Natural killer cell (primary cell): ENCODE data around the gene CEP55. TPM values are rescaled to one million over a fixed set of nuclear protein-coding genes. Genes with fewer than 3 reads are reported as not detected.

Experiments used
- ATAC-seq, 3 donors: fragments of 150-1000 bp in 2 of 3; fragments of 200-7000 bp in 1 of 3; cut with Tn5 transposase; 1 replicate in 1 of 3; 2 replicates in 2 of 3; pipeline ENCODE4 v1.10.0; 2021; ENCODE audit warnings: mild to moderate bottlenecking in 2 of 3, moderate library complexity in 2 of 3
- DNase-seq, 2 donors: peaks; one replicate each; pipeline versions ENCODE4 v3.0.0 to v3.0.0-alpha.2; 2013 to 2021; ENCODE audit warnings: mixed read lengths in 1 of 2
- H3K27ac ChIP-seq: one replicate; pipeline ENCODE4 v1.5.1; 2013; ENCODE audit warnings: mild to moderate bottlenecking, low read length
- H3K27me3 ChIP-seq: one replicate; pipeline ENCODE4 v1.6.1; 2013; ENCODE audit warnings: low read length; ENCODE audit not compliant: control insufficient read depth, insufficient read depth
- H3K36me3 ChIP-seq: one replicate; pipeline ENCODE4 v1.6.1; 2013; ENCODE audit warnings: low read length; ENCODE audit not compliant: control insufficient read depth, insufficient read depth
- H3K4me1 ChIP-seq: one replicate; pipeline ENCODE4 v1.6.1; 2013; ENCODE audit warnings: low read length; ENCODE audit not compliant: control insufficient read depth, insufficient read depth
- H3K4me3 ChIP-seq: one replicate; pipeline ENCODE4 v1.5.1; 2013; ENCODE audit warnings: low read length
- H3K9me3 ChIP-seq: one replicate; pipeline ENCODE4 v1.6.1; 2013; ENCODE audit warnings: low read length; ENCODE audit not compliant: control insufficient read depth, insufficient read depth
- H3K27ac Mint-ChIP-seq, 2 donors: one replicate each; pipeline ENCODE4 v1.8.0; 2022; ENCODE audit warnings: mild to moderate bottlenecking in 2 of 2, mixed read lengths in 2 of 2, moderate library complexity in 1 of 2
- H3K27me3 Mint-ChIP-seq, 2 donors: one replicate each; pipeline ENCODE4 v1.8.0; 2022; ENCODE audit warnings: low read depth in 2 of 2, mixed read lengths in 2 of 2
- H3K36me3 Mint-ChIP-seq: one replicate; pipeline ENCODE4 v1.8.0; 2022; ENCODE audit warnings: mixed read lengths
- H3K4me1 Mint-ChIP-seq, 2 donors: one replicate each; pipeline ENCODE4 v1.8.0; 2022; ENCODE audit warnings: mixed read lengths in 2 of 2
- H3K4me3 Mint-ChIP-seq: one replicate; pipeline ENCODE4 v1.8.0; 2022; ENCODE audit warnings: mild to moderate bottlenecking, moderate library complexity, mixed read lengths
- H3K9me3 Mint-ChIP-seq, 2 donors: one replicate each; pipeline ENCODE4 v1.8.0; 2022; ENCODE audit warnings: mixed read lengths in 2 of 2
- WGBS: methylation state at CpG from one replicate; pipeline ENCODE4 v1.1.7; 2013; ENCODE audit warnings: missing lambda C conversion rate; ENCODE audit not compliant: insufficient coverage; 5-methylcytosine and 5-hydroxymethylcytosine counted together
- intact Hi-C: fragments of 100-400 bp; cut with micrococcal nuclease; formaldehyde crosslinking; loops from one replicate; pipeline ENCODE4 v1.14.2; 2022
- total RNA-seq, 4 donors: library from RNA; stranded (reverse); fragments of 120-200 nt in 1 of 4; gene quantifications; one replicate each; pipeline versions ENCODE4 v1.2.3 to v1.2.4, GENCODE V29; 2013 to 2022
- TF ChIP-seq, protein P1 (sequence below): fragments of 200-600 bp; IDR thresholded peaks from one replicate; pipeline ENCODE4 v1.8.0; 2022; ENCODE audit warnings: antibody characterized with exemption

The CEP55 gene
- total RNA-seq, 3 donors from 2014 or later (not counting 1 experiment from before 2014, with no cell fraction given) = 0.35 to 0.85 (median 0.50) TPM

DNA sequence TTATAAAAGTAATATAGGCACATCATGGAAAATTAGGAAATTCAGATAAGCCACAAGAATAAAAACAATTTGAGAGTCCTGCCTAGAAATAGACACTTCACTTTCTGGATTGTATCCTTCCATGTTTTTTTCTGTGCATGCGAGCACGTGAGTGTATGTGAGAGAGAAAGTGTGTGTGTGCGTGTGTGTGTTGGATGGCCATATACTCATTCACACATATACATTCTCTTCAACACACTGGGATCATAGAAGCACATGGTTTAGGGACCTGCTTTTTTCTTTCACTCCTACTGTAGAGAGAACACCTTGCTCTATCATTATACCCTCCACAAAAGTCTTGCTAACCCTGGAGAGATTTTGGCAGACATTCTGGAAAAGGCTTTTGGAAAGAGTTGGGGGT, 77.5 kb downstream of the CEP55 start:
- TF ChIP-seq, protein P1, sequence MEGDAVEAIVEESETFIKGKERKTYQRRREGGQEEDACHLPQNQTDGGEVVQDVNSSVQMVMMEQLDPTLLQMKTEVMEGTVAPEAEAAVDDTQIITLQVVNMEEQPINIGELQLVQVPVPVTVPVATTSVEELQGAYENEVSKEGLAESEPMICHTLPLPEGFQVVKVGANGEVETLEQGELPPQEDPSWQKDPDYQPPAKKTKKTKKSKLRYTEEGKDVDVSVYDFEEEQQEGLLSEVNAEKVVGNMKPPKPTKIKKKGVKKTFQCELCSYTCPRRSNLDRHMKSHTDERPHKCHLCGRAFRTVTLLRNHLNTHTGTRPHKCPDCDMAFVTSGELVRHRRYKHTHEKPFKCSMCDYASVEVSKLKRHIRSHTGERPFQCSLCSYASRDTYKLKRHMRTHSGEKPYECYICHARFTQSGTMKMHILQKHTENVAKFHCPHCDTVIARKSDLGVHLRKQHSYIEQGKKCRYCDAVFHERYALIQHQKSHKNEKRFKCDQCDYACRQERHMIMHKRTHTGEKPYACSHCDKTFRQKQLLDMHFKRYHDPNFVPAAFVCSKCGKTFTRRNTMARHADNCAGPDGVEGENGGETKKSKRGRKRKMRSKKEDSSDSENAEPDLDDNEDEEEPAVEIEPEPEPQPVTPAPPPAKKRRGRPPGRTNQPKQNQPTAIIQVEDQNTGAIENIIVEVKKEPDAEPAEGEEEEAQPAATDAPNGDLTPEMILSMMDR = no peak
- H3K4me3 ChIP-seq = no peak overlapping the region
- intact Hi-C loops = no loop called here

DNA sequence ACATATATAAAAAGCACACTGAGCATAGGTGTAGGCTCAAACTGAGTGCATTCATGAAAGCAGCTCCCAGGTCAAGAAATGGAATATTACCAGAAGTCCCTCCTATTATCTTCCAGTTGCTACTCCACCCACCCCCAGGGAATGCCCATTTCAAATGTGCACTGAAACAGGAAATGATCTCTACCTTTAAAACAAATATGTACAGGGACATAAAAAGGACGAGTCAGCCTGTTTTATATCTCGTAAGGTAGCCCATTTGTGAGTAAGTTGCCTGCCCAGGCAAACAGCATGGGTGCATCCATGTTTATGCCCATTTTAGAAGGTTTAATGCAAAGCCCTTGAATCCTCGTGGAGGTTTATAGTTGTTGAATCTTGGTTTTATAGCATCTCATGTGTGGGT, 80.5 kb downstream of the CEP55 start:
- Histone ChIP-seq H3K27ac (no peak overlapping the region), H3K9me3 (no peaks in the 10 kb centered on the region), H3K27me3 (peaks cover 4% of the 10 kb centered on the region), H3K4me3 (no peak overlapping the region), H3K36me3 (no peaks in the 10 kb centered on the region), H3K4me1 (peaks cover 7% of the 10 kb centered on the region)
- 76% methylated on average over 3 of the region's 3 CpGs for WGBS
- intact Hi-C loops = no loop called here
- no peak for DNase-seq
- H3K9me3 Mint-ChIP-seq = peaks cover 2 to 7% of the 10 kb centered on the region in 2 donors
- no peak overlapping the region for H3K27ac Mint-ChIP-seq
- TF ChIP-seq, protein P1 = no peak
- H3K4me1 Mint-ChIP-seq = no peaks in the 10 kb centered on the region
- H3K4me3 Mint-ChIP-seq = no peak overlapping the region
- no peak for ATAC-seq
- H3K27me3 Mint-ChIP-seq = peaks cover 20 to 39% of the 10 kb centered on the region in 2 donors
- H3K36me3 Mint-ChIP-seq = no peaks in the 10 kb centered on the region

More for the DNA sequence above, 77.5 kb downstream of the CEP55 start:
- Mint-ChIP-seq H3K9me3 (no peaks in the 10 kb centered on the region), H3K27me3 (peaks cover 20 to 37% of the 10 kb centered on the region in 2 donors), H3K4me3 (no peak overlapping the region), H3K4me1 (no peaks in the 10 kb centered on the region), H3K27ac (no peak overlapping the region), H3K36me3 (no peaks in the 10 kb centered on the region)
- H3K36me3 ChIP-seq = no peaks in the 10 kb centered on the region
- peaks cover 4% of the 10 kb centered on the region for H3K27me3 ChIP-seq
- DNase-seq (no peak), ATAC-seq (no peak)
- peaks cover 7% of the 10 kb centered on the region for H3K4me1 ChIP-seq
- no peaks in the 10 kb centered on the region for H3K9me3 ChIP-seq
- WGBS = no CpG with 5 or more reads among the region's 3 CpGs
- no peak overlapping the region for H3K27ac ChIP-seq

DNA sequence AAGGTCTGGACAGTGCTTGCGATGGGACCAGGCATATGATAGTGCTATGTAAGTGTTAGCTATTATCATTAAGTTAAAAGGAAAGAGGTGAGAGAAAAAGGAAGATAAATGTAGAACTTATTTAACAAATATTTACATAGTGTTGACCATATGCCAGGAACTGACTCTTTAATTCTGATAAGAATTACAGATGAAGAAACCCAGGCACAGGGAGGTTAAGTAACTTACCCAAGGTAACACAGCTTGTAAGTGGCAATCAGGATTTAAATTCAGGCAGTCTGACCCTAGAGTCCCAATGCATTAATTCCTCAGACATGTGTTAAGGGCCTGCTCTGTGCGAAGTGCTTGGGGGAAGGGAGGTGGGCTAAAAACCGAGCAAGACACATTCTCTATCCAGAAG, 81.2 kb downstream of the CEP55 start:
- DNase-seq = no peak
- ATAC-seq = no peak
- H3K4me1 Mint-ChIP-seq = no peaks in the 10 kb centered on the region
- no peak overlapping the region for H3K4me3 ChIP-seq
- 89% methylated on average over 3 of the region's 3 CpGs for WGBS
- H3K9me3 Mint-ChIP-seq = peaks cover 2 to 7% of the 10 kb centered on the region in 2 donors
- intact Hi-C loops = no loop called here
- H3K4me3 Mint-ChIP-seq = no peak overlapping the region
- H3K27ac Mint-ChIP-seq = no peak overlapping the region
- H3K36me3 ChIP-seq = no peaks in the 10 kb centered on the region
- no peaks in the 10 kb centered on the region for H3K9me3 ChIP-seq
- peaks cover 13 to 33% of the 10 kb centered on the region in 2 donors for H3K27me3 Mint-ChIP-seq
- no peak overlapping the region for H3K27ac ChIP-seq
- H3K4me1 ChIP-seq = peaks cover 5% of the 10 kb centered on the region
- no peaks in the 10 kb centered on the region for H3K36me3 Mint-ChIP-seq
- TF ChIP-seq, protein P1 = no peak
- H3K27me3 ChIP-seq = peaks cover under 1% of the 10 kb centered on the region

Other genes starting within 250 kb of the CEP55 start
- 1 to 10 TPM; 2.0 to 9.7 (median 2.9) TPM for gene MYOF, start 14.3 kb upstream of the CEP55 start, total RNA-seq
- not detected for gene FFAR4, start 70.1 kb downstream of the CEP55 start, total RNA-seq
- not detected for gene RBP4, start 104.6 kb downstream of the CEP55 start, total RNA-seq
- not detected for gene PDE6C, start 115.9 kb downstream of the CEP55 start, total RNA-seq
- 10 to 100 TPM in 2 of 3 donors, 1 to 10 TPM in 1; 8.3 to 18.7 (median 12.9) TPM for gene FRA10AC1, start 206.0 kb downstream of the CEP55 start, total RNA-seq